Measurements from ENCODE around the gene CWC25. TPM values are rescaled to one million over a fixed set of nuclear protein-coding genes. Genes with fewer than 3 reads are reported as not detected.

Gene CWC25
- total and polyA plus RNA-seq, 9 of the 15 experiments (the other 6 are each of a cell fraction or from before 2014, with no cell fraction given) = 16.5 to 27.4 (median 23.0) TPM

- peak; percentile 98 for TF ChIP-seq ZNF766 (CRISPR knock-in tag; conservative IDR thresholded peaks at IDR 0.05)
- TF ChIP-seq CBX1 (IDR thresholded peaks at IDR 0.05; ENCODE audit: low read depth) = no peak
- no peak for TF ChIP-seq CHD7 (IDR thresholded peaks at IDR 0.05; ENCODE audit: low read depth, low read length)
- TF ChIP-seq ZKSCAN8 (CRISPR knock-in tag; IDR thresholded peaks at IDR 0.05) = peak; percentile 51; the same call in 1 of the 2 replicates
- no peak for TF ChIP-seq TFE3 (CRISPR knock-in tag; IDR thresholded peaks at IDR 0.05)
- TF ChIP-seq ZNF395 (CRISPR knock-in tag; IDR thresholded peaks at IDR 0.05) = peak; percentile 85
- TF ChIP-seq TAF9B (IDR thresholded peaks at IDR 0.05; ENCODE audit: partially characterized antibody) = peak; percentile 86
- TF ChIP-seq POLR2B (IDR thresholded peaks at IDR 0.05; ENCODE audit: low read depth, partially characterized antibody) = peak; percentile 92
- TF ChIP-seq NR2F6 (CRISPR knock-in tag; IDR thresholded peaks at IDR 0.05) = 0 out of 2 replicates have a peak, but pooled peaks have one; percentile 40
- TF ChIP-seq ZNF507 (tag; conservative IDR thresholded peaks at IDR 0.05) = no peak
- no peak for TF ChIP-seq PRMT5 (CRISPR knock-in tag; IDR thresholded peaks at IDR 0.05)
Observed at GRCh38 chr17:38869526-38870258, 44.6 kb upstream of the CWC25 start, which contains the start of gene LASP1 (continued).

Data from K562 (cell line).